HL-60 (cell line): ENCODE results near the gene ACADM.
"Not testable (repeated sequence)": the region's sequence is repeated elsewhere in the genome, so short reads cannot be mapped to it uniquely, and the experiment has no call there.

Experiments
- DNase-seq, 2 experiments: peaks; one replicate each; pipeline ENCODE4 v3.0.0-alpha.2; 2010 to 2020; ENCODE audit warnings: low read depth in 1 of 2, low spot score in 1 of 2
- H3K27ac ChIP-seq: fragments of 250-450 bp; sonication (Bioruptor Pico); replicated peaks from 2 replicates; pipeline ENCODE4 v1.5.1; 2020; ENCODE audit warnings: mild to moderate bottlenecking, moderate library complexity
- H3K27me3 ChIP-seq: fragments of 250-450 bp; sonication (Bioruptor Pico); 2 replicates; pipeline ENCODE4 v1.5.1; 2021; ENCODE audit warnings: mild to moderate bottlenecking, moderate library complexity; ENCODE audit not compliant: insufficient read depth, poor library complexity, severe bottlenecking
- H3K4me3 ChIP-seq: replicated peaks from 2 replicates; pipeline ENCODE4 v1.5.1; 2011; ENCODE audit warnings: mild to moderate bottlenecking, control low read depth, low read length; ENCODE audit not compliant: insufficient read depth
- GABPA ChIP-seq: IDR thresholded peaks from 2 replicates; pipeline ENCODE4 v1.6.1; 2012; ENCODE audit warnings: low read depth
- POLR2AphosphoS5 ChIP-seq: IDR thresholded peaks from 2 replicates; pipeline ENCODE4 v1.6.1; 2012; ENCODE audit warnings: low read depth
- SPI1 ChIP-seq: IDR thresholded peaks from 2 replicates; pipeline ENCODE4 v1.6.1; 2012; ENCODE audit warnings: low read depth, mild to moderate bottlenecking, borderline replicate concordance
- TF ChIP-seq, protein P1 (sequence below): IDR thresholded peaks from one replicate; pipeline ENCODE4 v1.5.1; 2011; ENCODE audit warnings: low read length, control low read depth, inconsistent platforms; ENCODE audit not compliant: insufficient read depth
- TF ChIP-seq, protein P2 (sequence below): IDR thresholded peaks from 2 replicates; pipeline ENCODE4 v1.6.1; 2012; ENCODE audit warnings: low read depth; ENCODE audit not compliant: insufficient replicate concordance

The ACADM gene

DNA sequence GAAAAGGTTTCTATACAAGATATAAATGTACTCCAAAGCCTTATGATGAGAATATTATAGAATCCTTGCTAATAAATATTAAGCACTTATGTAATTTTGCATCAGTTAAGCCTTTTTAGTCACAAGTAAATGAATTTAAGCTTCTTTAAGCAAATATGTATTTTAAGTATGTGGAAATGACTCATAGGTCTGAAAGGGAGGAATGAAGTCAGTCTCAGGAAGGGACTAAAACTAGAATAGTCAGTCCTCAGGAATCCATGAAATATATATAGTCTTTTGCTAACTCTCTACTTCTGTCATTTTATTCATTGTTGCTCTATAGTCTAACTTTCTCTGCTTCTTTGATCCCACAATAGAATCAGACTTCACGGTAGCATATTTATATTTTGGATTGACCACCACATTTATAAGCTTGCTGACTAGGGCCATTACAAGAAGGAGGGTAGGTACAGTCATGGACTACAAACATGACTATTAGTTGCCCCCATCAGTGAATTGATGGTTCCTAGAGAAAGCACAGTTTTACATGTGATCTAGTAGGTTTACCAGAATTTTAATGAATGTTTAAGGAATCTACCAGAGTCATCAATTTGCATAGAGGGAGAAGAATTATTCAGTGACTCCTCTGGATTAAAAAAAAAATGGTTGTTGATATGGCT, 41.3 kb downstream of the ACADM start:
- Histone ChIP-seq H3K27me3 (no peaks in the 10 kb centered on the region), H3K27ac (no peak overlapping the region), H3K4me3 (no peak overlapping the region)
- no peak for DNase-seq
- no peak for TF ChIP-seq GABPA
- no peak for TF ChIP-seq SPI1
- TF ChIP-seq, protein P1, sequence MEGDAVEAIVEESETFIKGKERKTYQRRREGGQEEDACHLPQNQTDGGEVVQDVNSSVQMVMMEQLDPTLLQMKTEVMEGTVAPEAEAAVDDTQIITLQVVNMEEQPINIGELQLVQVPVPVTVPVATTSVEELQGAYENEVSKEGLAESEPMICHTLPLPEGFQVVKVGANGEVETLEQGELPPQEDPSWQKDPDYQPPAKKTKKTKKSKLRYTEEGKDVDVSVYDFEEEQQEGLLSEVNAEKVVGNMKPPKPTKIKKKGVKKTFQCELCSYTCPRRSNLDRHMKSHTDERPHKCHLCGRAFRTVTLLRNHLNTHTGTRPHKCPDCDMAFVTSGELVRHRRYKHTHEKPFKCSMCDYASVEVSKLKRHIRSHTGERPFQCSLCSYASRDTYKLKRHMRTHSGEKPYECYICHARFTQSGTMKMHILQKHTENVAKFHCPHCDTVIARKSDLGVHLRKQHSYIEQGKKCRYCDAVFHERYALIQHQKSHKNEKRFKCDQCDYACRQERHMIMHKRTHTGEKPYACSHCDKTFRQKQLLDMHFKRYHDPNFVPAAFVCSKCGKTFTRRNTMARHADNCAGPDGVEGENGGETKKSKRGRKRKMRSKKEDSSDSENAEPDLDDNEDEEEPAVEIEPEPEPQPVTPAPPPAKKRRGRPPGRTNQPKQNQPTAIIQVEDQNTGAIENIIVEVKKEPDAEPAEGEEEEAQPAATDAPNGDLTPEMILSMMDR: no peak
- no peak for TF ChIP-seq POLR2AphosphoS5
- TF ChIP-seq, protein P2, sequence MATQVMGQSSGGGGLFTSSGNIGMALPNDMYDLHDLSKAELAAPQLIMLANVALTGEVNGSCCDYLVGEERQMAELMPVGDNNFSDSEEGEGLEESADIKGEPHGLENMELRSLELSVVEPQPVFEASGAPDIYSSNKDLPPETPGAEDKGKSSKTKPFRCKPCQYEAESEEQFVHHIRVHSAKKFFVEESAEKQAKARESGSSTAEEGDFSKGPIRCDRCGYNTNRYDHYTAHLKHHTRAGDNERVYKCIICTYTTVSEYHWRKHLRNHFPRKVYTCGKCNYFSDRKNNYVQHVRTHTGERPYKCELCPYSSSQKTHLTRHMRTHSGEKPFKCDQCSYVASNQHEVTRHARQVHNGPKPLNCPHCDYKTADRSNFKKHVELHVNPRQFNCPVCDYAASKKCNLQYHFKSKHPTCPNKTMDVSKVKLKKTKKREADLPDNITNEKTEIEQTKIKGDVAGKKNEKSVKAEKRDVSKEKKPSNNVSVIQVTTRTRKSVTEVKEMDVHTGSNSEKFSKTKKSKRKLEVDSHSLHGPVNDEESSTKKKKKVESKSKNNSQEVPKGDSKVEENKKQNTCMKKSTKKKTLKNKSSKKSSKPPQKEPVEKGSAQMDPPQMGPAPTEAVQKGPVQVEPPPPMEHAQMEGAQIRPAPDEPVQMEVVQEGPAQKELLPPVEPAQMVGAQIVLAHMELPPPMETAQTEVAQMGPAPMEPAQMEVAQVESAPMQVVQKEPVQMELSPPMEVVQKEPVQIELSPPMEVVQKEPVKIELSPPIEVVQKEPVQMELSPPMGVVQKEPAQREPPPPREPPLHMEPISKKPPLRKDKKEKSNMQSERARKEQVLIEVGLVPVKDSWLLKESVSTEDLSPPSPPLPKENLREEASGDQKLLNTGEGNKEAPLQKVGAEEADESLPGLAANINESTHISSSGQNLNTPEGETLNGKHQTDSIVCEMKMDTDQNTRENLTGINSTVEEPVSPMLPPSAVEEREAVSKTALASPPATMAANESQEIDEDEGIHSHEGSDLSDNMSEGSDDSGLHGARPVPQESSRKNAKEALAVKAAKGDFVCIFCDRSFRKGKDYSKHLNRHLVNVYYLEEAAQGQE: no peak

- no peak overlapping the region for H3K4me3 ChIP-seq
- H3K27ac ChIP-seq: no peak overlapping the region
- no peak for DNase-seq
- TF ChIP-seq, protein P1: no peak
- no peak for TF ChIP-seq GABPA
- no peaks in the 10 kb centered on the region for H3K27me3 ChIP-seq
Observed at GRCh38 chr1:75768016-75768415, 43.5 kb downstream of the ACADM start.

GRCh38 chr1:75770761-75771160, 46.3 kb downstream of the ACADM start:
- Histone ChIP-seq H3K27ac (no peak overlapping the region), H3K4me3 (no peak overlapping the region), H3K27me3 (no peaks in the 10 kb centered on the region)
- TF ChIP-seq GABPA (no peak), SPI1 (no peak), POLR2AphosphoS5 (no peak)
- TF ChIP-seq, protein P1: no peak
- TF ChIP-seq, protein P2: no peak
- DNase-seq: no peak

GRCh38 chr1:75771978-75772377, 47.5 kb downstream of the ACADM start:
- Histone ChIP-seq H3K4me3 (no peak overlapping the region), H3K27ac (no peak overlapping the region), H3K27me3 (no peaks in the 10 kb centered on the region)
- no peak for DNase-seq
- TF ChIP-seq, protein P2: no peak
- TF ChIP-seq GABPA (no peak), SPI1 (no peak), POLR2AphosphoS5 (no peak)
- TF ChIP-seq, protein P1: no peak

DNA sequence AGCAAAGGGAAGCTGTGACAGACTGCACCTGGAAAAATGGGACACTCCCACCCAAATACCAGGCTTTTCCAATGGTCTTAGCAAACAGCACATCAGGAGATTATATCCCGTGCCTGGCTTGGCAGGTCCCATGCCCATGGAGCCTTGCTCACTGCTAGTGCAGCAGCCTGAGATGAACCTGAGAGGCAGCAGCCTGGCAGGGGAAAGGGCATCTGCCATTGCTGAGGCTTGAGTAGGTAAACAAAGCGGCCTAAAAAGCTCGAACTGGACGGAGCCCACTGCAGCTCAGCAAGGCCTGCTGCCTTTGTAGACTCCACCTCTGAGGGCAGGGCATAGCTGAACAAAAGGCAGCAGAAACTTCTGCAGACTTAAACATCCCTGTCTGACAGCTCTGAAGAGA, 53.3 kb downstream of the ACADM start:
- not testable (repeated sequence) for DNase-seq, H3K27ac ChIP-seq, H3K4me3 ChIP-seq, H3K27me3 ChIP-seq
